B cell (primary cell): Measurements from ENCODE around the gene GPC5. TPM values are rescaled to one million over a fixed set of nuclear protein-coding genes. Genes with fewer than 3 reads are reported as not detected.
"Not testable (repeated sequence)": the region's sequence is repeated elsewhere in the genome, so short reads cannot be mapped to it uniquely, and the experiment has no call there.

Experiments used
- ATAC-seq: fragments of 200-7000 bp; cut with Tn5 transposase; one replicate; pipeline ENCODE4 v1.10.0; 2021; ENCODE audit warnings: low read depth, mild to moderate bottlenecking, moderate number of reproducible peaks, moderate library complexity
- CTCF ChIA-PET: fragments of 350-600 bp; sonication (Branson Sonifier 250); formaldehyde crosslinking; loops from one replicate; lab custom pipeline; 2021; ENCODE audit warnings: antibody characterized with exemption, inconsistent platforms; lab: Charles Lee
- POLR2A ChIA-PET: fragments of 350-600 bp; sonication (Branson Sonifier 250); formaldehyde crosslinking; loops from one replicate; lab custom pipeline; 2021; ENCODE audit warnings: antibody characterized with exemption; lab: Charles Lee
- DNase-seq: peaks from one replicate; pipeline ENCODE4 v3.0.0; 2013
- H2AFZ ChIP-seq: 2 replicates; pipeline ENCODE4 v1.6.1; 2012; ENCODE audit warnings: mild to moderate bottlenecking, low read depth, low read length; ENCODE audit not compliant: insufficient read depth, poor library complexity, severe bottlenecking
- H3K27ac ChIP-seq, 2 donors: 1 replicate in 1 of 2; 2 replicates in 1 of 2; pipeline ENCODE4 v1.5.1; 2012 to 2013; ENCODE audit warnings: low read length in 2 of 2, mild to moderate bottlenecking in 2 of 2, moderate library complexity in 1 of 2
- H3K27me3 ChIP-seq, 4 experiments: fragments of 200-600 bp in 1 of 4; sonication (generic) in 1 of 4; replicated peaks in 1 of 4; 1 replicate in 2 of 4; 2 replicates in 2 of 4; pipeline versions ENCODE4 v1.6.1 to v1.7.0; 2013 to 2016; ENCODE audit warnings: low read length in 3 of 4, mild to moderate bottlenecking in 2 of 4, mixed read lengths in 1 of 4, moderate library complexity in 1 of 4; ENCODE audit not compliant: insufficient read depth in 4 of 4, control insufficient read depth in 3 of 4; ENCODE audit errors: control extremely low read depth in 1 of 4
- H3K36me3 ChIP-seq, 2 experiments: replicated peaks in 1 of 2; 1 replicate in 1 of 2; 2 replicates in 1 of 2; pipeline versions ENCODE4 v1.6.1 to v1.7.1; 2013; ENCODE audit warnings: low read length in 1 of 2; ENCODE audit not compliant: insufficient read depth in 2 of 2, control insufficient read depth in 1 of 2; ENCODE audit errors: control extremely low read depth in 1 of 2, extremely low read depth in 1 of 2
- H3K4me1 ChIP-seq, 2 donors: fragments of 200-600 bp in 1 of 2; sonication (generic) in 1 of 2; 1 replicate in 1 of 2; 2 replicates in 1 of 2; pipeline versions ENCODE4 v1.5.1 to v1.6.1; 2013 to 2017; ENCODE audit warnings: low read length in 2 of 2; ENCODE audit not compliant: control insufficient read depth in 2 of 2, insufficient read depth in 2 of 2
- H3K4me2 ChIP-seq: replicated peaks from 2 replicates; pipeline ENCODE3; 2012; ENCODE audit warnings: mild to moderate bottlenecking, low read depth, low read length; ENCODE audit not compliant: poor library complexity, severe bottlenecking
- H3K4me3 ChIP-seq, 5 experiments: fragments of 200-600 bp in 1 of 5; sonication (generic) in 1 of 5; 1 replicate in 3 of 5; 2 replicates in 2 of 5; pipeline versions ENCODE4 v1.5.1 to v1.7.0; 2011 to 2016; ENCODE audit warnings: low read length in 4 of 5, mild to moderate bottlenecking in 4 of 5, low read depth in 2 of 5, control low read depth in 1 of 5, moderate library complexity in 1 of 5; ENCODE audit not compliant: insufficient read depth in 1 of 5; ENCODE audit errors: control extremely low read depth in 1 of 5, extremely low read depth in 1 of 5
- H3K79me2 ChIP-seq: fragments of 200-600 bp; sonication (generic); one replicate; pipeline ENCODE4 v1.6.0; 2016; ENCODE audit warnings: low read length; ENCODE audit not compliant: control insufficient read depth, insufficient read depth
- H3K9ac ChIP-seq: fragments of 200-600 bp; sonication (generic); 2 replicates; pipeline ENCODE4 v1.6.1; 2017; ENCODE audit warnings: mild to moderate bottlenecking, low read length, moderate library complexity
- H3K9me3 ChIP-seq, 3 donors: one replicate each; pipeline versions ENCODE4 v1.6.1 to v1.7.1; 2013; ENCODE audit warnings: low read length in 2 of 3; ENCODE audit not compliant: control insufficient read depth in 2 of 3, insufficient read depth in 1 of 3; ENCODE audit errors: control extremely low read depth in 1 of 3
- H4K20me1 ChIP-seq: 2 replicates; pipeline ENCODE4 v1.6.0; 2012; ENCODE audit warnings: mild to moderate bottlenecking, low read length; ENCODE audit not compliant: insufficient read depth, control insufficient read depth, poor library complexity, severe bottlenecking
- H3K27ac Mint-ChIP-seq: one replicate; pipeline ENCODE4 v1.8.0; 2021; ENCODE audit warnings: mixed read lengths
- H3K27me3 Mint-ChIP-seq: one replicate; pipeline ENCODE4 v1.8.0; 2021; ENCODE audit warnings: mixed read lengths
- H3K4me1 Mint-ChIP-seq: one replicate; pipeline ENCODE4 v1.8.0; 2021; ENCODE audit warnings: mixed read lengths
- H3K4me3 Mint-ChIP-seq: one replicate; pipeline ENCODE4 v1.8.0; 2021; ENCODE audit warnings: mixed read lengths
- H3K9me3 Mint-ChIP-seq: one replicate; pipeline ENCODE4 v1.8.0; 2022; ENCODE audit warnings: mixed read lengths; ENCODE audit not compliant: insufficient read depth
- EZH2 ChIP-seq: IDR thresholded peaks from 2 replicates; pipeline ENCODE4 v1.6.1; 2012; ENCODE audit warnings: borderline replicate concordance, low read depth, mild to moderate bottlenecking, moderate library complexity, low read length; ENCODE audit not compliant: insufficient read depth, poor library complexity, severe bottlenecking
- WGBS: methylation state at CpG from one replicate; pipeline ENCODE4 v1.1.5; 2013; ENCODE audit warnings: missing lambda C conversion rate; ENCODE audit not compliant: insufficient coverage; 5-methylcytosine and 5-hydroxymethylcytosine counted together
- intact Hi-C: fragments of 100-400 bp; cut with micrococcal nuclease; formaldehyde crosslinking; loops from one replicate; pipeline ENCODE4 v1.10.0; 2022
- polyA plus RNA-seq: library from polyadenylated mRNA; depleted of rRNA; stranded (reverse); fragments of >200 nt; gene quantifications from 2 replicates; pipeline ENCODE4 v1.2.3, GENCODE V29; 2012
- total RNA-seq, 2 donors: library from RNA; stranded (reverse); fragments of 120-200 nt in 1 of 2; gene quantifications; 1 replicate in 1 of 2; 2 replicates in 1 of 2; pipeline versions ENCODE4 v1.2.3 to v1.2.4, GENCODE V29; 2013 to 2022
- TF ChIP-seq, protein P1 (sequence below): fragments of 200-600 bp; IDR thresholded peaks from one replicate; pipeline ENCODE4 v1.8.0; 2022; ENCODE audit warnings: antibody characterized with exemption, mild to moderate bottlenecking

GPC5 gene
- total and polyA plus RNA-seq, 2 donors (not counting 1 experiment from before 2014, with no cell fraction given): 0.15 to 0.30 TPM

DNA sequence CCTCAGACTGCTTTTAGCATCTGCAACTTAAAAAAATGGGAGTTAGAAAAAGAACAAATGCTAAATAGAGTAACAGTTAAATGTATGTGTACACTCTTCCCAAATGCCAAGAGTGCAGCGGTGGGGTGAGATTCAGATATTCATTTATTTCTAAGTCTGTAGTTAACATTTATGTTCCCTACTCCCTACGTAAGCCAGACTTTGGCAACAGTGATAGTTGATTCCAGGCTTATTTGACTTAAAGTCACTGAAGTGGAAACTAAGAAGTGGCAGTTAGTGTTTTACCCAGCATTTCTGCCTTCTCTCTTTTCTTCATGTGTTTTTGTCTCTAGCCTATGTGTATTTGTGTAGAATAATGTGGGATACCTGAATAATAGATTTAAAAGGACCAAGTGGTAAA is 46.4 kb upstream of the GPC5 start:
- H3K4me3 ChIP-seq: no peak overlapping the region
- peaks cover 16 to 18% of the 10 kb centered on the region in 2 donors for H3K4me1 ChIP-seq
- peaks cover 39% of the 10 kb centered on the region for H4K20me1 ChIP-seq
- peaks cover 37% of the 10 kb centered on the region for H3K79me2 ChIP-seq
- H3K4me1 Mint-ChIP-seq: peaks cover 31% of the 10 kb centered on the region
- no peak for DNase-seq
- WGBS: no CpG with 5 or more reads among the region's 2 CpGs
- no peak overlapping the region for H3K4me3 Mint-ChIP-seq
- H3K9ac ChIP-seq: no peak overlapping the region
- ATAC-seq: no peak
- ChIA-PET POLR2A (no interaction called here), CTCF (no interaction called here)
- H3K9me3 ChIP-seq: no peaks in the 10 kb centered on the region
- no peak overlapping the region for H3K27ac ChIP-seq
- no peaks in the 10 kb centered on the region for H3K27me3 Mint-ChIP-seq
- TF ChIP-seq, protein P1, sequence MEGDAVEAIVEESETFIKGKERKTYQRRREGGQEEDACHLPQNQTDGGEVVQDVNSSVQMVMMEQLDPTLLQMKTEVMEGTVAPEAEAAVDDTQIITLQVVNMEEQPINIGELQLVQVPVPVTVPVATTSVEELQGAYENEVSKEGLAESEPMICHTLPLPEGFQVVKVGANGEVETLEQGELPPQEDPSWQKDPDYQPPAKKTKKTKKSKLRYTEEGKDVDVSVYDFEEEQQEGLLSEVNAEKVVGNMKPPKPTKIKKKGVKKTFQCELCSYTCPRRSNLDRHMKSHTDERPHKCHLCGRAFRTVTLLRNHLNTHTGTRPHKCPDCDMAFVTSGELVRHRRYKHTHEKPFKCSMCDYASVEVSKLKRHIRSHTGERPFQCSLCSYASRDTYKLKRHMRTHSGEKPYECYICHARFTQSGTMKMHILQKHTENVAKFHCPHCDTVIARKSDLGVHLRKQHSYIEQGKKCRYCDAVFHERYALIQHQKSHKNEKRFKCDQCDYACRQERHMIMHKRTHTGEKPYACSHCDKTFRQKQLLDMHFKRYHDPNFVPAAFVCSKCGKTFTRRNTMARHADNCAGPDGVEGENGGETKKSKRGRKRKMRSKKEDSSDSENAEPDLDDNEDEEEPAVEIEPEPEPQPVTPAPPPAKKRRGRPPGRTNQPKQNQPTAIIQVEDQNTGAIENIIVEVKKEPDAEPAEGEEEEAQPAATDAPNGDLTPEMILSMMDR: no peak
- no peak for TF ChIP-seq EZH2
- H3K27me3 ChIP-seq: no peaks in the 10 kb centered on the region
- H3K36me3 ChIP-seq: peaks cover 2 to 50% of the 10 kb centered on the region in 2 experiments
- H3K27ac Mint-ChIP-seq: no peak overlapping the region
- H2AFZ ChIP-seq: no peak overlapping the region
- no peaks in the 10 kb centered on the region for H3K9me3 Mint-ChIP-seq
- intact Hi-C loops: no loop called here
- no peak overlapping the region for H3K4me2 ChIP-seq

DNA sequence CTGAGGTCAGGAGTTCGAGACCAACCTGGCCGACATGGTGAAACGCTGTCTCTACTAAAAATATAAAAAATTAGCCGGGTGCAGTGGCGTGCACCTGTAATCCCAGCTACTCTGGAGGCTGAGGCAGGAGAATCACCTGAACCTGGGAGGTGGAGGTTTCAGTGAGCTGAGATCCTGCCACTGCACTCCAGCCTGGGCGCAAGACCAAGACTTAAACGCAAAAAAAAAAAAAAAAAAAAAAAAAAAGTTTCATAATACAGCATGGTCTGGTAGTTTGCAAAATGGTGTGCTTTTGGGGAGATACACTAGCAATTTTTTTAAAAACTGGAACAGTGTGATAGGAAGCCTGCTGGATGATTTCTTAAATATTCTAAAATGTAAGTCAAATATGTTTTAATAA is 45.5 kb upstream of the GPC5 start:
- H3K27me3 ChIP-seq, H3K27me3 Mint-ChIP-seq, H3K9me3 Mint-ChIP-seq, H3K9me3 ChIP-seq, H3K9ac ChIP-seq, H3K27ac Mint-ChIP-seq, H3K4me3 ChIP-seq, H3K4me2 ChIP-seq, DNase-seq, ATAC-seq, POLR2A ChIA-PET, H3K4me3 Mint-ChIP-seq, H3K27ac ChIP-seq, H2AFZ ChIP-seq, intact Hi-C loops: not testable (repeated sequence)
- peaks cover 14 to 18% of the 10 kb centered on the region in 2 donors for H3K4me1 ChIP-seq
- peaks cover 37% of the 10 kb centered on the region for H3K79me2 ChIP-seq
- peaks cover 2 to 52% of the 10 kb centered on the region in 2 experiments for H3K36me3 ChIP-seq
- WGBS: 100% methylated on average over 2 of the region's 7 CpGs
- peaks cover 39% of the 10 kb centered on the region for H4K20me1 ChIP-seq
- CTCF ChIA-PET: interaction anchor here (0.7 kb wide), 1 partner anchor 25 kb away, joined by 3 read pairs; no protein-coding TSS in a partner anchor
- peaks cover 33% of the 10 kb centered on the region for H3K4me1 Mint-ChIP-seq
